GM18907 (cell line): ENCODE data around the gene PFKL.

ENCODE experiments used
- ATAC-seq: cut with Tn5 transposase; IDR thresholded peaks from one replicate; pipeline ENCODE4 v1.9.1; 2021; ENCODE audit warnings: mild to moderate bottlenecking, moderate library complexity; ENCODE audit not compliant: unreplicated experiment

The PFKL gene

DNA sequence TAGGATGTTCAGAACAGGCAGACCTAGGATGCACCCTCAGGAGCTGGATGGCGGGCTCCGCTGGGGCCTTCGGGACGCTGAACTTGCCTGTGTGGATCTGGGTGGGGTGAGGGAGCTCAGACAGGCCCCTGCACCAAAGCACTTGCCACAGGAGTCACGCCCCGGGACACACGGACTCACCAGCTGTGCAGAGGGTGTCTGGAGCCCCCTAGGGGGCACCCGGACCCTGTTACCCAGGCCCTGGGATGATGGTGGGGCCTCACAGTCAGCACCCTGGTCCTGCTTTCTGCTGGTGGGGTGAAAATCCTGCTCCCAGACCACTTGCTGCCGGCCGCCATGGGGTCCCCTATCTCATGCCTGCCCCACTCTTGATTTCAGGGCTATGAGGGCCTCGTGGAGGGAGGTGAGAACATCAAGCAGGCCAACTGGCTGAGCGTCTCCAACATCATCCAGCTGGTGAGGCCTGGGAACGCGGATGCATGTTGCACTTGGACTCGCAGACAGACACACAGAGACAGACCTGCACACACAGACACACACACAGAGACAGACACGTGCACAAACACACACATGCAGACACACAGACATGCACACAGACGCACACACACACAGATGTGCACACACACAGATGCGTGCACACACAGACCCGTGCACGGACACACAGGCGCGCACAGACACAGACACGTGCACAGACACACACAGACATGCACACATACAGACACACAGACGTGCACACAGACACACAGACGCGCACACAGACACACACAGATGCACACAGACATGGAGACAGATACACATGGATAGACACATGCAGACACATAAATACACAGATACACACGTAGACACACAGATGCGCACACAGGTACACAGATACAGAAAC, 11.0 kb downstream of the PFKL start:
- ATAC-seq = no peak

DNA sequence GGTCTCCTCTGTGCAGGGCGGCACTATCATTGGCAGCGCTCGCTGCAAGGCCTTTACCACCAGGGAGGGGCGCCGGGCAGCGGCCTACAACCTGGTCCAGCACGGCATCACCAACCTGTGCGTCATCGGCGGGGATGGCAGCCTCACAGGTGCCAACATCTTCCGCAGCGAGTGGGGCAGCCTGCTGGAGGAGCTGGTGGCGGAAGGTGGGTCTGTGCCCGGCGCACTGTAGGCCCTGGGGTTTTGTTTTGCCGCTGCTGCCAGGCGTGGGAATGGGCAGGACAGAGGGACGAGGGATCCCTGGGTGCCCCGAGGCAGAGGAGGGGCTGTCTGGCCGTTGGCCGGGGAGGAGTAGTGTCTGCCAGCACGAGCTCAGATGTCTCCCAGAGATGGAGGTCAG, 12.2 kb downstream of the PFKL start:
- no peak for ATAC-seq

DNA sequence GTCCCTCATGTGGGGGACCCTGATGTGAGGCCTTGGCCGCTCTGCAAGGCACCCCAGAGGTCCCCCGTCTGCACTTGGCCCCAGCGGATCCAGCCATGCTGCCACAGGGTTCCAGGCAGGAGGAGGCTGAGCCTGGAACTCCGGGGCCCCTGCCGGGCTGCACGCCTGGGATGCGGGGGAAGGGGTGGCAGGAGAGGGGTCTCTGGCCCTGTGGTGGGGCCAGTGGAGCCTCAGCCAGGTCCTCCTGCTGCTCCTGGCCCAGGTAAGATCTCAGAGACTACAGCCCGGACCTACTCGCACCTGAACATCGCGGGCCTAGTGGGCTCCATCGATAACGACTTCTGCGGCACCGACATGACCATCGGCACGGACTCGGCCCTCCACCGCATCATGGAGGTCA, 12.9 kb downstream of the PFKL start:
- no peak for ATAC-seq

DNA sequence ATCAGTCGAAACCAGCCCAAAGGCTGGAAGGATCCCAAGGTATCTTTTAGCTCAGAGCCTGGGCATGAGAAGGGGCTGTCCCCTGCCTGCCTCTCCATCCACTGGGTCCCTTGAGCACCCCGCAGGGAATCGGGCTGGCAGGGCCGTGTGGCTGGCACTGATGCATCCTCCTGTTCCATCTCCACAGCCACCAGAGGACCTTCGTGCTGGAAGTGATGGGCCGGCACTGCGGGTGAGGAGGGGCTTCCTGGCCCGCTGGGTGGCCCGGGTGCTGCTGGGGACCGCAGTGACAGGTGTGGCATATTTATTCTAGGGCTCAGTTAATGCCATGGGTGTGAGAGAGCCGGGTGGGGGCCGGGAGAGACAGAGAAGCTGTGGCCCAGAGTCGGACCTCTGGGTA, 13.6 kb downstream of the PFKL start:
- no peak for ATAC-seq

- no peak for ATAC-seq
Observed at GRCh38 chr21:44314128-44314527, 14.3 kb downstream of the PFKL start.

GRCh38 chr21:44314561-44314960, 14.7 kb downstream of the PFKL start:
- no peak for ATAC-seq

- ATAC-seq = no peak
Observed at GRCh38 chr21:44315691-44316203, 15.9 kb downstream of the PFKL start.

GRCh38 chr21:44316277-44316900, 16.5 kb downstream of the PFKL start:
- ATAC-seq = no peak

- ATAC-seq = no peak
Observed at GRCh38 chr21:44317241-44317782, 17.5 kb downstream of the PFKL start.

- no peak for ATAC-seq
Observed at GRCh38 chr21:44317871-44318270, 18.0 kb downstream of the PFKL start.

DNA sequence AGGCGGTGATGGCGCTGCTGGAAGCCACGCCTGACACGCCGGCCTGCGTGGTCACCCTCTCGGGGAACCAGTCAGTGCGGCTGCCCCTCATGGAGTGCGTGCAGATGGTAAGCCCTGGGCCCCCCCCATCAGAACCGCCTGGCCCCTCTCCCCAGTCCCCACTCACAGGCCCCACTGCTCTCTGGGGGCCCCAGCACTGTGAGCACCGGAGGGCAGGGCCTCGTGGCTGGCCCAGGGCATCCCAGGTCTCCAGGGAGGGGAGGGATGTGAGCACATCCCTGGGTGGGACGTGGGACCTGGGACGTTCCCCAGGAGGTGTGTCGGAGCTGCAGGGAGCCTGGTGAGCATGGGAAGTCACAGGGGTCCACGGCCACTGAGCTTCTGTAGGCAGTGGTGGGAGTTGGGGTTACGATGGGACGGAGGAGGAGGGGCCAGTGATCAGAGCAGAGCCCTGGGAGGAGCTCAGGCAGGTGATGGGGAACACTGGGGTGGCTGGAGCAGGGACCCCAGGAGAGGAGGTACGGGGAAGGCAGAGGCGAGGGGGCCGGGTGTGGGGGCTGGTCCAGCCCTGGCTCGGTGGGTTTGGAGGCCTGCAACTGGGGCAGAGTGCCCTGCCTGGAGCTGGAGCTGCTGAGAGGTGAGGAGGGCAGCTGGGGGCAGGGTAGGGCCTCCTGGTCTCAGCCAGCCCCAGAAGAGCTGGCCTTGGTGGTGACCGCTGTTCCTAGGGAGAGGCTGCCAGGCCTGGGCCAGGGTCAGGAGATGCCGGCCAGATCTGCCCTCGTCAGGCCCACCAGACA, 18.8 kb downstream of the PFKL start:
- no peak for ATAC-seq

- no peak for ATAC-seq
Observed at GRCh38 chr21:44319407-44320065, 19.7 kb downstream of the PFKL start.

- no peak for ATAC-seq
Observed at GRCh38 chr21:44320847-44321246, 21.0 kb downstream of the PFKL start.

DNA sequence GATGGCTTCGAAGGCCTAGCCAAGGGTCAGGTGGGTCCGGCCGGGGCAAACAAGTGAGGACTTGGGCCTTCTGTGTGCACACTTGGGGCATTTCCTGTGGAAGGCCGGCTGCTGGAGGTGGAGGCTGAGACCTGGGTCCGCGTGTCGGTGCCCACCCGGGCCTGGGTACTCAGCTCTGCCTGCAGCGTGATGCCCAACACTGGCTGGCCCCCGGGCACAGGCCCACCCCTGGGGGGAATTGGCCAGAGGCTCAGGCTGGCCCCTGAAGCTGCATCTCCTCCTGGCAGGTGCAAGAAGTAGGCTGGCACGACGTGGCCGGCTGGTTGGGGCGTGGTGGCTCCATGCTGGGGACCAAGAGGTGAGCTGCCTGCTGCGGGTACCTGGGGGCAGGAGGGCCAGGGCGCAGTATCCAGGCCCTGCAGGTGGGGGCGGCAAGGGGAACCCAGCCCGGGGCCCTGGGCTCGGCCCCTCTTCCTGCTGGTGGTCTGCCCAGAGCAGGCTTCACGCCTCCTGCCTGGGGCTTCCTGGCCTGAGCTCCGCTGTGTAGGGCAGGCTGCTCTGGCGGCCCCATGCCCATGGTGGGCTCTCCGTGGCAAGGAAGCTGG, 22.1 kb downstream of the PFKL start:
- ATAC-seq = no peak

GRCh38 chr21:44322621-44323325, 22.9 kb downstream of the PFKL start:
- no peak for ATAC-seq

GRCh38 chr21:44323591-44323990, 23.7 kb downstream of the PFKL start:
- ATAC-seq = no peak

GRCh38 chr21:44324106-44324853, 24.4 kb downstream of the PFKL start:
- ATAC-seq = no peak

DNA sequence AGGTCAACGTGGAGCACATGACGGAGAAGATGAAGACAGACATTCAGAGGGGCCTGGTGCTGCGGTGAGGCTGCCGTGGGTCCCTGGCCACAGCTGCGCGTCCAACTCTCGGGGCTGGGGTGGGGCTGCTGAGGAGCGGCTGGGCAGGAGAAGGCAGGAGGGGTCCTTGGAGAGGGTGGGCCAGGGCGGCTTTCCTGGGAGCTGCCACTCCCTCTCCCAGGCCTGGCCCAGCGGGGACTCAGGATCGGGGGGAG, 24.9 kb downstream of the PFKL start:
- ATAC-seq = no peak
